ENCODE measurements around the gene YAP1.
"Not testable (repeated sequence)": the region's sequence is repeated elsewhere in the genome, so short reads cannot be mapped to it uniquely, and the experiment has no call there.

YAP1 gene

DNA sequence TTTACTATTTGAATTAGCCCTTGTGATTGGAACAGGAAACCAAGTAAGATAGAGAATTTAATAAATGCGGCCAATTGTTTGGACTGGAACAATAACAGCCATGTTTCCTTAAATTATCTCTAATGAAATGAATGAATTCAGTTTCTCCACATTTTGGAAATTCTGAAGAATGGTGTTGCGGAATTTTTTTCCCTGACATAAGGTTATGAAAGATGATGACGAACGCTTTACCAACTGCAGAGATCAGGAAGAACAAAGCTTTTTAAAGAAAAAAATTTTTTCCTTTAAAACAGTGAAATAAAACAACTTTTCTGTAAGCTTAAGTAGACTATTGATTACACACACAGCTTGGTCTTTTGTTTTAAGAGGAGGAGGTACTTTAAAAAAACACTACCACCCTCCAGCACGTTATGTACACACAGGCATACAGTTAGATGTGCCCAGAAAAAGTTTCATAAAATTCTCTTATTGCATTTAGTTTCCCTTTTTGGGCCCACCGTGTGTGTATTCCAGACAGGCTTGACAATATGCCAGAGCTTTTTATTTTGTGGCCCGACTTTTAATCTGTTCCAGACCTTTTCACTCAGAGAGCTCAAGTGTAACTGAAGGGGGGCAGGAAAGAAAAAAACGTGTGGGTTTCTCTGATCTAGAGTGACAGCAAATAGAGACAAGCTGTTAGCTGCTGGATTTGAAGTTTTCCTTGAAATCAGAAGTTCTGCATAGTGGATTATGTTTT, 77.3 kb downstream of the YAP1 start:
- in situ Hi-C loops (cut with MboI; ENCODE audit: low sequenced_read_pairs) = no loop called here
- Histone ChIP-seq H3K4me3 (no peak overlapping the region), H3K27me3 (ENCODE audit: low read depth) (no peaks in the 10 kb centered on the region), H3K9me3 (no peaks in the 10 kb centered on the region), H3K36me3 (replicated peaks) (no peaks in the 10 kb centered on the region), H3K4me1 (peaks cover 14% of the 10 kb centered on the region)
- no peak for DNase-seq (ENCODE audit: low spot score in 2 of 2)

- in situ Hi-C loops (cut with MboI; ENCODE audit: low sequenced_read_pairs) = no loop called here
- no peak overlapping the region for H3K4me3 ChIP-seq
- peaks cover 14% of the 10 kb centered on the region for H3K4me1 ChIP-seq
- H3K27me3 ChIP-seq (ENCODE audit: low read depth) = no peaks in the 10 kb centered on the region
- H3K9me3 ChIP-seq = no peaks in the 10 kb centered on the region
- no peaks in the 10 kb centered on the region for H3K36me3 ChIP-seq (replicated peaks)
- no peak for DNase-seq (ENCODE audit: low spot score in 2 of 2)
These were observed 78.2 kb downstream of the YAP1 start for GRCh38 chr11:102188488-102188887.

DNA sequence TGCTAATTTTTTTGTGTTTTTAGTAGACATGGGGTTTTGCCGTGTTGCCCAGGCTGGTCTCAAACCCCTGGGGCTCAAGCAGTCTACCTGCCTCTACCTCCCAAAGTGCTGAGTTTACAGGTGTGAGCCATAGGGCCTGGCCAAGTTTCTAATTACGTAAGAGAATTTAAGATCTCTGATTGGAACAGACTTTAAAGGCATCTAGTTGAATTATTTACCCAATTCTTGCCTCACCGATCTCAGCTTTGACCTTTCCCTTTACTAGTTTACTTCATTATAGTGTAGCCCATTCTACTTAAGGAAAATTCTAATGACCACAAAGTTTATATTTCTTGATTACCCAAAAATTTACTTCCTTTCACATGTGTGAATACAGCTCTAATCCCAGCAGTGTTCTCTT, 81.6 kb downstream of the YAP1 start:
- Histone ChIP-seq H3K27me3 (ENCODE audit: low read depth) (no peaks in the 10 kb centered on the region), H3K4me3 (no peak overlapping the region), H3K36me3 (replicated peaks) (0 out of 2 replicates have a peak, but pooled peaks cover 4% of the 10 kb centered on the region), H3K4me1 (peaks cover 11% of the 10 kb centered on the region), H3K9me3 (no peaks in the 10 kb centered on the region)
- in situ Hi-C loops (cut with MboI; ENCODE audit: low sequenced_read_pairs) = no loop called here
- DNase-seq (ENCODE audit: low spot score in 2 of 2) = no peak

GRCh38 chr11:102192349-102193066, 82.3 kb downstream of the YAP1 start:
- Histone ChIP-seq H3K36me3 (replicated peaks) (0 out of 2 replicates have a peak, but pooled peaks cover 4% of the 10 kb centered on the region), H3K4me3 (no peak overlapping the region), H3K27me3 (ENCODE audit: low read depth) (no peaks in the 10 kb centered on the region), H3K9me3 (no peaks in the 10 kb centered on the region), H3K4me1 (peaks cover 11% of the 10 kb centered on the region)
- in situ Hi-C loops (cut with MboI; ENCODE audit: low sequenced_read_pairs) = no loop called here
- DNase-seq (ENCODE audit: low spot score in 2 of 2) = no peak

DNA sequence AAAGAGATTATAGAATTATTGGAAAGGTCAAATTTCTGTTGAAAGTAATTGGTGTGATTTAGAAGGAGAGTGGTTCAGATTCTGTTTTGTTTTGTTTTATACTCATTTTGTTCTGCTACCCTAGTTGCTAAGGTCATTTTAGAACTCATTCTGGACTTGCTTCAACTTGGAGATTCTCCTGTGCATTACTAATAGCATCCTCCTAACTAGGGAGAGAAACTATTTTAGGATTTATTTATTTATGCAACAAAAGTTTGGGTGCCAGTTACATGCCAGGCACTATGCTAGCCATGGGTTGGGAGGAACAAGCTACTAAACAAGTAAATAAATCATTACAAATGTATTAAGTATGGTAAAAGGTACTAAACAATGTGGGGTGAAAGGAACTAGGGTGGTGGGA, 84.0 kb downstream of the YAP1 start:
- Histone ChIP-seq H3K9me3 (no peaks in the 10 kb centered on the region), H3K4me1 (peaks cover 13% of the 10 kb centered on the region), H3K4me3 (no peak overlapping the region), H3K36me3 (replicated peaks) (peaks cover 4% of the 10 kb centered on the region; the same call in 1 of the 2 replicates), H3K27me3 (ENCODE audit: low read depth) (no peaks in the 10 kb centered on the region)
- no peak for DNase-seq (ENCODE audit: low spot score in 2 of 2)
- in situ Hi-C loops (cut with MboI; ENCODE audit: low sequenced_read_pairs) = no loop called here

DNA sequence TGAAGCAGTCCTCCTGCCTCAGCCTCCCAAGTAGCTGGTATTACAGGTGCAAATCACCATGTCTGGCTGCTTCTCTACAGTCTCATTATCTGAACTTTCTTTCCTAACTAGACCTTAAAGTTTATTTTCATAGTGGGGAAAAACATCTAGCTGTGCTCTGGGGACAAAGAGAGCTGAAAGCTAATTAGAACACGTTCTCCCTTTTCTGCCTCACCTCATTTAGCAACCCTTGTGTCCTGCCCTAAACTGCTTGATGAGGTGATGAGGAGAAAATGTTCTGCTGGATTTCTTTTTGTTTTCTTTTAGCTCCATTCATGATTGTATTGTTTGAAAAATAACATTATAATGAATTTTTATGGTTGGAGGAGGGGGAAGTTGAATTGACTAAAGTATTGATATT, 84.7 kb downstream of the YAP1 start:
- DNase-seq (ENCODE audit: low spot score in 2 of 2) = no peak
- Histone ChIP-seq H3K27me3 (ENCODE audit: low read depth) (no peaks in the 10 kb centered on the region), H3K36me3 (replicated peaks) (peaks cover 4% of the 10 kb centered on the region; the same call in 1 of the 2 replicates), H3K4me3 (no peak overlapping the region), H3K9me3 (no peaks in the 10 kb centered on the region), H3K4me1 (peaks cover 13% of the 10 kb centered on the region)
- in situ Hi-C loops (cut with MboI; ENCODE audit: low sequenced_read_pairs) = no loop called here

- in situ Hi-C loops (cut with MboI; ENCODE audit: low sequenced_read_pairs) = no loop called here
- DNase-seq (ENCODE audit: low spot score in 2 of 2) = no peak
These were observed 86.1 kb downstream of the YAP1 start for GRCh38 chr11:102196351-102196750.

GRCh38 chr11:102196816-102197215, 86.6 kb downstream of the YAP1 start:
- H3K27me3 ChIP-seq (ENCODE audit: low read depth) = no peaks in the 10 kb centered on the region
- H3K9me3 ChIP-seq = no peaks in the 10 kb centered on the region
- peaks cover 4% of the 10 kb centered on the region; the same call in 1 of the 2 replicates for H3K36me3 ChIP-seq (replicated peaks)
- no peak overlapping the region for H3K4me3 ChIP-seq
- in situ Hi-C loops (cut with MboI; ENCODE audit: low sequenced_read_pairs) = no loop called here
- no peak for DNase-seq (ENCODE audit: low spot score in 2 of 2)
- H3K4me1 ChIP-seq = peaks cover 13% of the 10 kb centered on the region

More at GRCh38 chr11:102196351-102196750, 86.1 kb downstream of the YAP1 start:
- Histone ChIP-seq H3K9me3 (no peaks in the 10 kb centered on the region), H3K27me3 (ENCODE audit: low read depth) (no peaks in the 10 kb centered on the region), H3K36me3 (replicated peaks) (peaks cover 4% of the 10 kb centered on the region; the same call in 1 of the 2 replicates), H3K4me3 (no peak overlapping the region), H3K4me1 (peaks cover 13% of the 10 kb centered on the region)

GRCh38 chr11:102197670-102198139, 87.5 kb downstream of the YAP1 start:
- H3K9me3 ChIP-seq = no peaks in the 10 kb centered on the region
- H3K27me3 ChIP-seq (ENCODE audit: low read depth) = no peaks in the 10 kb centered on the region
- DNase-seq (ENCODE audit: low spot score in 2 of 2) = peak in 1 of 2 experiments; percentile 37
- in situ Hi-C loops (cut with MboI; ENCODE audit: low sequenced_read_pairs) = no loop called here
- no peak overlapping the region for H3K4me3 ChIP-seq
- peaks cover 4% of the 10 kb centered on the region; the same call in 1 of the 2 replicates for H3K36me3 ChIP-seq (replicated peaks)
- H3K4me1 ChIP-seq = peaks cover 13% of the 10 kb centered on the region

- DNase-seq (ENCODE audit: low spot score in 2 of 2) = no peak
- Histone ChIP-seq H3K27me3 (ENCODE audit: low read depth) (no peaks in the 10 kb centered on the region), H3K4me3 (no peak overlapping the region), H3K4me1 (peaks cover 13% of the 10 kb centered on the region), H3K9me3 (no peaks in the 10 kb centered on the region), H3K36me3 (replicated peaks) (peaks cover 4% of the 10 kb centered on the region; the same call in 1 of the 2 replicates)
- in situ Hi-C loops (cut with MboI; ENCODE audit: low sequenced_read_pairs) = no loop called here
These were observed 89.4 kb downstream of the YAP1 start for GRCh38 chr11:102199673-102200072.

GRCh38 chr11:102200325-102200724, 90.1 kb downstream of the YAP1 start:
- H3K4me1 ChIP-seq = peaks cover 13% of the 10 kb centered on the region
- H3K27me3 ChIP-seq (ENCODE audit: low read depth); H3K9me3 ChIP-seq; DNase-seq (ENCODE audit: low spot score in 2 of 2); in situ Hi-C loops (cut with MboI; ENCODE audit: low sequenced_read_pairs); H3K4me3 ChIP-seq; H3K36me3 ChIP-seq (replicated peaks): not testable (repeated sequence)

DNA sequence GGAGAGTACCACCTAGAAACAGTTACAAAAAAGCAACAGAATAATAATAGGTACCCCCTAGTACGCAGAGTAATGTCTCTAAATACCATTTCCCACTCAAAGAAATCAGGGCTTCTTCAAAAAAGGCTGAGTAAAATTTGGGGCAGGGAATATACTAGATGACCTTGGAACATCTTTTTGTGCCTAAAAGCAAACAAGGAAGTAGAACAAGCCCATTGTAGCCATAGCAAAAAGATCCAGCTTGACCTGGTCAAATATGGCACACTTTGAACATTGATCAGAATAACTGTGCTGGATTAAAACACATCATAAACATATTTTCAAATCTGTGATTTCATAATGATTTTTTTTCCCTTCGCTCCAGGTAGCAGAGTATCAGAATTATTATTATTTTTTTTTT, 91.5 kb downstream of the YAP1 start:
- Histone ChIP-seq H3K4me1 (peaks cover 11% of the 10 kb centered on the region), H3K9me3 (no peaks in the 10 kb centered on the region), H3K4me3 (no peak overlapping the region), H3K27me3 (ENCODE audit: low read depth) (no peaks in the 10 kb centered on the region), H3K36me3 (replicated peaks) (peaks cover 3% of the 10 kb centered on the region; the same call in 1 of the 2 replicates)
- in situ Hi-C loops (cut with MboI; ENCODE audit: low sequenced_read_pairs) = no loop called here
- DNase-seq (ENCODE audit: low spot score in 2 of 2) = no peak

- in situ Hi-C loops (cut with MboI; ENCODE audit: low sequenced_read_pairs) = no loop called here
These were observed 92.7 kb downstream of the YAP1 start for GRCh38 chr11:102202972-102203371.

GRCh38 chr11:102204174-102204573, 93.9 kb downstream of the YAP1 start:
- no peaks in the 10 kb centered on the region for H3K9me3 ChIP-seq
- peaks cover 7% of the 10 kb centered on the region for H3K36me3 ChIP-seq (replicated peaks)
- no peaks in the 10 kb centered on the region for H3K27me3 ChIP-seq (ENCODE audit: low read depth)
- H3K4me1 ChIP-seq = peaks cover 5% of the 10 kb centered on the region
- in situ Hi-C loops (cut with MboI; ENCODE audit: low sequenced_read_pairs) = no loop called here
- no peak for DNase-seq (ENCODE audit: low spot score in 2 of 2)
- H3K4me3 ChIP-seq = no peak overlapping the region

More at GRCh38 chr11:102202972-102203371, 92.7 kb downstream of the YAP1 start:
- Histone ChIP-seq H3K4me3 (no peak overlapping the region), H3K9me3 (no peaks in the 10 kb centered on the region), H3K36me3 (replicated peaks) (peaks cover 7% of the 10 kb centered on the region), H3K27me3 (ENCODE audit: low read depth) (no peaks in the 10 kb centered on the region), H3K4me1 (peaks cover under 1% of the 10 kb centered on the region)
- DNase-seq (ENCODE audit: low spot score in 2 of 2) = no peak

Data from HAP-1 (cell line).